Adipose tissue (tissue), 3 donors: ENCODE measurements around the gene CHN1. TPM values are rescaled to one million over a fixed set of nuclear protein-coding genes. Genes with fewer than 3 reads are reported as not detected.

ENCODE experiments used
- H3K27ac ChIP-seq: one replicate; pipeline ENCODE4 v1.5.1; 2013; ENCODE audit warnings: low read depth, low read length
- WGBS, 3 donors: extraction: QIAGEN DNeasy Blood & Tissue Kit; methylation state at CpG; one replicate each; pipeline ENCODE4 v1.1.7; 2013; 5-methylcytosine and 5-hydroxymethylcytosine counted together
- polyA plus RNA-seq, 3 donors: library from polyadenylated mRNA; stranded (reverse); fragments of 200-250 nt; gene quantifications; one replicate each; pipeline ENCODE4 v1.2.3, GENCODE V29; 2013
- donor health status: healthy with polysubstance abuse.
- donor health status: Bipolar disorder and iron deficiency.
- donor health status: healthy.

Gene CHN1
- polyA plus RNA-seq, 3 donors: 3.0 to 11.1 (median 7.3) TPM

GRCh38 chr2:174846941-174847938 is 157.9 kb downstream of the CHN1 start:
- no peak overlapping the region for H3K27ac ChIP-seq
- 32 to 61% (median 37%) methylated on average over 8 of the region's 8 CpGs for WGBS, 3 donors

- 79 to 86% (median 79%) methylated on average over 1 of the region's 1 CpG for WGBS, 3 donors
- H3K27ac ChIP-seq: no peak overlapping the region
Observed at GRCh38 chr2:174846218-174846617, 159.0 kb downstream of the CHN1 start.

GRCh38 chr2:174844295-174844708 is 160.9 kb downstream of the CHN1 start:
- 40 to 86% (median 83%) methylated on average over 6 of the region's 6 CpGs for WGBS, 3 donors
- H3K27ac ChIP-seq: no peak overlapping the region

GRCh38 chr2:174842496-174842895 is 162.7 kb downstream of the CHN1 start:
- 96 to 97% (median 96%) methylated on average over 4 of the region's 4 CpGs for WGBS, 3 donors
- H3K27ac ChIP-seq: no peak overlapping the region

- no peak overlapping the region for H3K27ac ChIP-seq
- 92 to 97% (median 96%) methylated on average over 3 of the region's 3 CpGs for WGBS, 3 donors
Observed at GRCh38 chr2:174841936-174842335, 163.2 kb downstream of the CHN1 start.

- H3K27ac ChIP-seq: no peak overlapping the region
- 87 to 94% (median 92%) methylated on average over 2 of the region's 2 CpGs for WGBS, 3 donors
Observed at GRCh38 chr2:174841350-174841749, 163.8 kb downstream of the CHN1 start.

- no peak overlapping the region for H3K27ac ChIP-seq
- WGBS, 3 donors: 76 to 91% (median 80%) methylated on average over 3 of the region's 3 CpGs
Observed at GRCh38 chr2:174840436-174840835, 164.7 kb downstream of the CHN1 start.

- 86 to 93% (median 92%) methylated on average over 3 of the region's 3 CpGs for WGBS, 3 donors
- no peak overlapping the region for H3K27ac ChIP-seq
Observed at GRCh38 chr2:174839662-174840061, 165.5 kb downstream of the CHN1 start.

- 97 to 99% (median 98%) methylated on average over 1 of the region's 1 CpG for WGBS, 3 donors
- H3K27ac ChIP-seq: no peak overlapping the region
Observed at GRCh38 chr2:174836995-174837390, 168.2 kb downstream of the CHN1 start.

- 86 to 87% (median 86%) methylated on average over 3 of the region's 3 CpGs for WGBS, 3 donors
- H3K27ac ChIP-seq: no peak overlapping the region
Observed at GRCh38 chr2:174836377-174836994, 168.7 kb downstream of the CHN1 start.

- 71 to 73% (median 71%) methylated on average over 2 of the region's 2 CpGs for WGBS, 3 donors
- H3K27ac ChIP-seq: no peak overlapping the region
Observed at GRCh38 chr2:174835797-174836255, 169.4 kb downstream of the CHN1 start.

- 92 to 94% (median 94%) methylated on average over 3 of the region's 3 CpGs for WGBS, 3 donors
- no peak overlapping the region for H3K27ac ChIP-seq
Observed at GRCh38 chr2:174833737-174834136, 171.4 kb downstream of the CHN1 start.

GRCh38 chr2:174830561-174830960 is 174.6 kb downstream of the CHN1 start:
- H3K27ac ChIP-seq: no peak overlapping the region
- WGBS, 3 donors: 96 to 99% (median 96%) methylated on average over 6 of the region's 6 CpGs

GRCh38 chr2:174829550-174829949 is 175.6 kb downstream of the CHN1 start:
- WGBS, 3 donors: 74 to 81% (median 81%) methylated on average over 3 of the region's 3 CpGs
- H3K27ac ChIP-seq: no peak overlapping the region

- WGBS, 3 donors: 61 to 72% (median 71%) methylated on average over 9 of the region's 9 CpGs
- no peak overlapping the region for H3K27ac ChIP-seq
Observed at GRCh38 chr2:174827371-174828369, 177.5 kb downstream of the CHN1 start.

- H3K27ac ChIP-seq: no peak overlapping the region
- 46 to 53% (median 47%) methylated on average over 2 of the region's 2 CpGs for WGBS, 3 donors
Observed at GRCh38 chr2:174826051-174826450, 179.1 kb downstream of the CHN1 start.

GRCh38 chr2:174824068-174824467 is 181.1 kb downstream of the CHN1 start:
- H3K27ac ChIP-seq: no peak overlapping the region

GRCh38 chr2:174821628-174822027 is 183.6 kb downstream of the CHN1 start:
- no peak overlapping the region for H3K27ac ChIP-seq
- WGBS, 3 donors: 83 to 86% (median 83%) methylated on average over 4 of the region's 4 CpGs
